Activated gamma-delta T cell treated with Interleukin-2 at 50 U/mL for 16 hours (primary cell): ENCODE measurements around the gene TMEM178B.
"Not testable (repeated sequence)": the region's sequence is repeated elsewhere in the genome, so short reads cannot be mapped to it uniquely, and the experiment has no call there.

ENCODE experiments used
- DNase-seq: peaks from one replicate; pipeline ENCODE4 v3.0.0-alpha.2; 2020

Gene TMEM178B

GRCh38 chr7:141147482-141147881 lies 73.6 kb downstream of the TMEM178B start:
- no peak for DNase-seq

GRCh38 chr7:141150465-141150864 lies 76.6 kb downstream of the TMEM178B start:
- no peak for DNase-seq

- no peak for DNase-seq
These were observed 77.9 kb downstream of the TMEM178B start for GRCh38 chr7:141151746-141152145.

GRCh38 chr7:141153231-141153630 lies 79.4 kb downstream of the TMEM178B start:
- DNase-seq, result no peak

GRCh38 chr7:141154131-141154732 lies 80.4 kb downstream of the TMEM178B start:
- DNase-seq, result no peak

- DNase-seq, result no peak
These were observed 82.5 kb downstream of the TMEM178B start for GRCh38 chr7:141156407-141156806.

- DNase-seq, result no peak
These were observed 83.4 kb downstream of the TMEM178B start for GRCh38 chr7:141157138-141157765.

GRCh38 chr7:141158561-141158960 lies 84.7 kb downstream of the TMEM178B start:
- DNase-seq, result no peak

- no peak for DNase-seq
These were observed 86.5 kb downstream of the TMEM178B start for GRCh38 chr7:141160246-141160860.

GRCh38 chr7:141161550-141162535 lies 88.0 kb downstream of the TMEM178B start:
- no peak for DNase-seq

GRCh38 chr7:141165521-141165920 lies 91.7 kb downstream of the TMEM178B start:
- DNase-seq, result no peak

GRCh38 chr7:141166926-141167325 lies 93.1 kb downstream of the TMEM178B start:
- DNase-seq, result no peak

GRCh38 chr7:141167381-141167964 lies 93.6 kb downstream of the TMEM178B start:
- DNase-seq, result no peak

GRCh38 chr7:141169157-141169556 lies 95.3 kb downstream of the TMEM178B start:
- not testable (repeated sequence) for DNase-seq

GRCh38 chr7:141175728-141176127 lies 101.9 kb downstream of the TMEM178B start:
- not testable (repeated sequence) for DNase-seq

GRCh38 chr7:141177120-141177519 lies 103.3 kb downstream of the TMEM178B start:
- DNase-seq, result not testable (repeated sequence)

- no peak for DNase-seq
These were observed 104.7 kb downstream of the TMEM178B start for GRCh38 chr7:141178486-141179135.

- DNase-seq, result no peak
These were observed 107.9 kb downstream of the TMEM178B start for GRCh38 chr7:141181812-141182211.

GRCh38 chr7:141184532-141185190 lies 110.8 kb downstream of the TMEM178B start:
- DNase-seq, result no peak

GRCh38 chr7:141185369-141185967 lies 111.6 kb downstream of the TMEM178B start:
- DNase-seq, result no peak

GRCh38 chr7:141189231-141189630 lies 115.4 kb downstream of the TMEM178B start:
- DNase-seq, result no peak
